HG02970 (cell line): Measurements from ENCODE around the gene ESPL1.
A peak's percentile ranks its signal among the peaks of the same experiment; 100 is the strongest.

ENCODE experiments used
- ATAC-seq: cut with Tn5 transposase; IDR thresholded peaks from one replicate; pipeline ENCODE4 v1.9.1; 2021; ENCODE audit warnings: mild to moderate bottlenecking, moderate library complexity, moderate number of reproducible peaks; ENCODE audit not compliant: unreplicated experiment, low FRiP score

The ESPL1 gene

GRCh38 chr12:53255996-53256395 is 12.1 kb upstream of the ESPL1 start:
- ATAC-seq, result no peak

DNA sequence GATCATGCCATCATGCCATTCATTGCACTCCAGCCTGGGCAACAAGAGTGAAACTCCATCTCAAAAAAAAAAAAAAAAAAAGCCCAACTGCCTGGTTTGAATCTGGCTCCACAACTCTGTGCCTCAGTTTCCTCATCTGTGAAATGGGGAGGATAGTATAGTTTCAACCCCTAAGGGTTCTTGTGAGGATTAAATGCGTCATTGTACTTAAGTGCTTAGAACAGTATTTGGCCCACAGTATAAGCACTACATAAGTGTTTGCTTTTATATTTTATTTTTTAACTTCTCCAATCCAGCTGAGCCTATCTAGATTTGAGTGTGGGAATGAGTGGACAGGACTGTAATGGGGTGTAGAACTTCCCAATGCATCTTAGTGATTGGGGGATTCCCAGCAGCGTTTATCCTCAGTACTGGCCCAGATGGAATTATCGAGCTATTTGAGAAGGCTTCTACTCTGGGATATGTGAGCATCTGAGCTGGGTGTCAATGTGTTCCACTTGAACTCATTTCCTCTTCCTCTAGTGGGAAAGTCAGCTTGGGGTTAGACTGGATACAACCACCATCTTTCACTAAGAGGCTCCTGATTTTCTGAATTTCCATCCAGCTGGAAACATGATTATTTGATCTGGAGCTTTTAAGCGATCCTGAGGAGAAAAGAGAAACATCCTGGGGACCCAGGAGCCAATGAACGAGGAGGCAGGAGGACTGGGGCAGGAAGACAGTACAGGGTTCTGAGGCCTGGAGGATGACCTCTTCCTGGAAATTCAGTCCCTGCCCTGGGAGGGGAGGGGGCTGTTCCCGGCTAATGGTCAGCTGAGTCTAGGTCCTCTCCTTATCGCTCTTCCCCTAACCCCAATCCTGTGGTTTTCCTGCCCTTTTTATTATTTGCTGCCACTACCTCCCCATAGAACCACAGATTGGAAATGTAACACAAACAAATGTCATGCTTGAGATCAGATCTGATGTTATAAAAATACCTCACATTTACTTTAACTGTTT is 9.3 kb upstream of the ESPL1 start:
- ATAC-seq, result no peak

DNA sequence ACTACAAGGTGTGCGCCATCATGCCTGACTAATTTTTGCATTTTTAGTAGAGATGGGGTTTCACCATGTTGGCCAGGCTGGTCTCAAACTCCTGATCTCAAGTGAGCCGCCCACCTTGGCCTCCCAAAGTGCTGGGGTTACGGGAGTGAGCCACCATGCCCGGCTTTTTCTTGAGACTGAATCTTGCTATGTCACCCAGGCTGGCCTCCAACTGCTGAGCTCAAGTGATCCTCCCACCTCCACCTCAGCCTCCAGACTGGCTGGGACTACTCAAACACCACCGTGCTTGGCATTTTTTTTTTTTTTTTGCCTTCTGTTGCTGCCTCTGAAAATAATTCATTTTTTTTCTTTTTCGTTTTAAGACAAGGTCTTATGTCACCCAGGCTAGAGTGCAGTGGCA is 8.2 kb upstream of the ESPL1 start:
- ATAC-seq, result no peak

DNA sequence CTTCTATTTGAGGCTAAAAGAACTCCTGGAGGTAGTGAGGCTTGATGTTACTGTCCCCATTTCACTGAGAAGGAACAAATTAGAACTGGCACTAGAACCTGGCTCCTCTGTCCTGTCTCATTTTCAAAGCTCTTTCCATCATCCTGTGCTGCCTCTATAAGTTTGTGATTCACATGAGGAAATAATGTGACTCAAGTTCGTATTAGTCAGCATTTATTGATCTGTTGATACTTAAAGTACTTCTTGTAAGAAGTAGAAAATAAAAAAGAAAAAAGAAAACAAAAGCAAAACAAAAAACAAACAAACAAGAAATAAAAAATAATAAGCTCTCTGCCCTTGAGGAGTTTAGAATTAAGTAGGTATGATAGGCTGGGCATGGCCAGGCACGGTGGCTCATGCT is 2.3 kb upstream of the ESPL1 start:
- no peak for ATAC-seq

- ATAC-seq, result peak; percentile 15
These were observed 647 bp upstream of the ESPL1 start for GRCh38 chr12:53267306-53267998.

- ATAC-seq, result no peak
These were observed 797 bp downstream of the ESPL1 start for GRCh38 chr12:53268630-53269562.

GRCh38 chr12:53274445-53274844 is 6.3 kb downstream of the ESPL1 start:
- ATAC-seq, result no peak

- no peak for ATAC-seq
These were observed 8.4 kb downstream of the ESPL1 start for GRCh38 chr12:53276511-53276910.

GRCh38 chr12:53277981-53278380 is 9.9 kb downstream of the ESPL1 start:
- no peak for ATAC-seq

- no peak for ATAC-seq
These were observed 11.3 kb downstream of the ESPL1 start for GRCh38 chr12:53279283-53279869.

- ATAC-seq, result no peak
These were observed 11.9 kb downstream of the ESPL1 start for GRCh38 chr12:53279888-53280498.

DNA sequence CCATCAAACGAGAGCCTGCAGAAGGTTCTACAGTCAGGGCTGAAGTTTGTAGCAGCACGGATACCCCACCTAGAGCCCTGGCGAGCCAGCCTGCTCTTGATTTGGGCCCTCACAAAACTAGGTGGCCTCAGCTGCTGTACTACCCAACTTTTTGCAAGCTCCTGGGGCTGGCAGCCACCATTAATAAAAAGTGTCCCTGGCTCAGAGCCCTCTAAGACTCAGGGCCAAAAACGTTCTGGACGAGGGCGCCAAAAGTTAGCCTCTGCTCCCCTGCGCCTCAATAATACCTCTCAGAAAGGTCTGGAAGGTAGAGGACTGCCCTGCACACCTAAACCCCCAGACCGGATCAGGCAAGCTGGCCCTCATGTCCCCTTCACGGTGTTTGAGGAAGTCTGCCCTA is 18.3 kb downstream of the ESPL1 start:
- ATAC-seq, result no peak

- ATAC-seq, result no peak
These were observed 19.7 kb downstream of the ESPL1 start for GRCh38 chr12:53287741-53288216.

DNA sequence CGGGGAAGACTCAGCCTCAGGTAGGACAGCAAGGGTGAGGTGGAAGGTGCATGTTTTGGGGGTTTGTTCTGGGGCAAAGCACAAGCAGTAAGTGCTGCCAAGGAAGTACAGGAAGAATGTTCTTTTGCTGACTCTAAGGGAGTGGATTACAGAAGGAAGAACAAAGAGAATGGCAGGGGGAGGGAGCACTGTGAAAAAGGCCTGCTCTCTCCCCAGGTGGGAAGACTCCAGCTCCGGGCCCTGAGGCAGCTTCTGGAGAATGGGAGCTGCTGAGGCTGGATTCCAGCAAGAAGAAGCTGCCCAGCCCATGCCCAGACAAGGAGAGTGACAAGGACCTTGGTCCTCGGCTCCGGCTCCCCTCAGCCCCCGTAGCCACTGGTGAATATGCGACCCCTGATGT is 20.2 kb downstream of the ESPL1 start:
- no peak for ATAC-seq

GRCh38 chr12:53289891-53290290 is 21.8 kb downstream of the ESPL1 start:
- ATAC-seq, result no peak

GRCh38 chr12:53290661-53291060 is 22.6 kb downstream of the ESPL1 start:
- ATAC-seq, result no peak

DNA sequence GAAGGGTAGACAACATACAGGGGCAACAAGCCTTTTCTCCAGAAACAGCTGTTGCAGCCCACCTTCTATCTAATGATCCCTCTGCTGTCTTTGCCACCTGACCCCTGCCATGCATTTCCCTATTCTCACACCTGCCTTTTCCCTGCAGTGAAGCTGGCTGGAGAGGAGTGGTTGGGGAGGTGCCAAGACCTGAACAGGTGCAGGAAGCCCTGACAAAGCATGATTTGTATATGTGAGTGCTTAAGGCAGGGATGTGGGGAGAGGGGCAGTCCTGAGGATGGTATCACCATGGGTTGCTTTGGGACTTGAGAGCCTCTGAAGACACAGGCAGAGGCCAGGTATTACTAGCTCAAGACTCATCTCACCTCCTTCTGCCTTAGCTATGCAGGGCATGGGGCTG is 24.3 kb downstream of the ESPL1 start:
- ATAC-seq, result no peak

DNA sequence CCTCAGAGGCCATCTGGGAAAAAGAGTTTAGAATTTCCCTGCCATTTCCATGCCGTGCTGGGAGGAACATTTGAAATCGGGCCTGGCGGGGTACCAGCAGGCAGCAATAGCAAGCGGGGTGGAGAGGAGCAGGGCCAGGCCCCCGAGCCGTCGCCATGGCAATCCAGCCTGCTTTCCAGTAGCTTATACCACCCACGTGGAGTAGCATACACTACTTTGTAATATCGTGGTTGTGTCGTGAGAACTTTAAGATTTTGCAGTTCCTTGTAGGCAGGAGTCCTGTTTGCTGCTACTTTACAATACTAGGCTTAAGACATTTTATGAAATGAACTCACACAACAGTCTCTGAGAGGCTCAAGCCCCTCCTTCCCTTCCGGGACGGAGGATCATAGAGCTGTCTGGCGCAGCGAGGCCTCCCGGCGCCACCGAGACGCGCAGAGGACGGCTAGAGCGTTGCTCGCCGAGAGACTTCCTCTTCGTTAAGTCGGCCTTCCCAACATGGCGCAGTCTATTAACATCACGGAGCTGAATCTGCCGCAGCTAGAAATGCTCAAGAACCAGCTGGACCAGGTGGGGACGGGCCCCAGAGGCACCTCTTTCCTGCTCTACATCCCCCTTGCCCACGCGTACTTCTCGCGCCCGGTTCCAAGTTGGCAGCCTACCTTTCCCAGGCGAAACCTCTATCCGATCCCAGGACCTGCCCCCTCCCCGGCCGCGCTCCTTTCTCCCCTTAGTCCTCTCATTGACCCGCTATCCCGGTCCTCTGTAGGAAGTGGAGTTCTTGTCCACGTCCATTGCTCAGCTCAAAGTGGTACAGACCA is 27.2 kb downstream of the ESPL1 start, which contains the start of gene PFDN5:
Gene PFDN5, plus strand, starts transcription at position 473 of the 821 bp plus-strand sequence. Its CDS starts 26 bp downstream, at position 499.
- peak; percentile 73 for ATAC-seq

DNA sequence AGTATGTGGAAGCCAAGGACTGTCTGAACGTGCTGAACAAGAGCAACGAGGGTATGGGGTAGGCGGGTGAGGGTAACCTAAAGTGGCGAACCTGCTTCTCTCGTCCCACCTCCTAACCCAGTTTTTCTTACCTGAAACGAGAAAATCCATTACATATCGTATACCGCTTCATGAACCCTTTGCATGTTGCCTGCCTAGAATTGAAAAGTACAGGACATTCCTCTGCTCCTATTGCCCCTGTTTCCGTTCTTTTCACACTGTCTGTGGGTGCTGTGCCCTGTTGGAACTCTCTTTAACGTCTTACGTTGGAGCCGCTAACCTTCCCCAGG is 27.8 kb downstream of the ESPL1 start:
- no peak for ATAC-seq
